Activated T-helper 1 cell treated with anti-CD3 and anti-CD28 coated beads, Interleukin-12 subunit alpha, Interleukin-12 subunit beta, Interleukin-2, Interleukin-4 antibody, amounts not matched to agents 30 ng/mL and 10 ng/mL and 1 ng/mL, durations not matched to agents 14 hours and 24 hours and 36 hours (primary cell): ENCODE results near the gene CHST13. TPM values are rescaled to one million over a fixed set of nuclear protein-coding genes. Genes with fewer than 3 reads are reported as not detected.

Experiments used
- DNase-seq: peaks from one replicate; pipeline ENCODE4 v3.0.0; 2021; ENCODE audit warnings: low spot score
- H3K27ac Mint-ChIP-seq: one replicate; pipeline ENCODE4 v1.8.0; 2021; ENCODE audit warnings: mild to moderate bottlenecking, mixed read lengths
- H3K27me3 Mint-ChIP-seq: one replicate; pipeline ENCODE4 v1.8.0; 2022; ENCODE audit warnings: mild to moderate bottlenecking, moderate library complexity, mixed read lengths; ENCODE audit not compliant: insufficient read depth
- H3K36me3 Mint-ChIP-seq: one replicate; pipeline ENCODE4 v1.8.0; 2021; ENCODE audit warnings: low read depth, mixed read lengths
- H3K4me1 Mint-ChIP-seq: one replicate; pipeline ENCODE4 v1.8.0; 2021; ENCODE audit warnings: low read depth, mixed read lengths
- H3K4me3 Mint-ChIP-seq: one replicate; pipeline ENCODE4 v1.8.0; 2021; ENCODE audit warnings: mild to moderate bottlenecking, moderate library complexity, mixed read lengths
- H3K9me3 Mint-ChIP-seq: one replicate; pipeline ENCODE4 v1.8.0; 2021; ENCODE audit warnings: mixed read lengths
- intact Hi-C: fragments of 100-400 bp; cut with micrococcal nuclease; formaldehyde crosslinking; loops from one replicate; pipeline ENCODE4 v1.15.1; 2024
- total RNA-seq: library from RNA; stranded (reverse); gene quantifications from 2 replicates; pipeline ENCODE4 v1.2.3, GENCODE V29; 2022

CHST13 gene
- total RNA-seq, 1 donor from 2014 or later, result not detected

DNA sequence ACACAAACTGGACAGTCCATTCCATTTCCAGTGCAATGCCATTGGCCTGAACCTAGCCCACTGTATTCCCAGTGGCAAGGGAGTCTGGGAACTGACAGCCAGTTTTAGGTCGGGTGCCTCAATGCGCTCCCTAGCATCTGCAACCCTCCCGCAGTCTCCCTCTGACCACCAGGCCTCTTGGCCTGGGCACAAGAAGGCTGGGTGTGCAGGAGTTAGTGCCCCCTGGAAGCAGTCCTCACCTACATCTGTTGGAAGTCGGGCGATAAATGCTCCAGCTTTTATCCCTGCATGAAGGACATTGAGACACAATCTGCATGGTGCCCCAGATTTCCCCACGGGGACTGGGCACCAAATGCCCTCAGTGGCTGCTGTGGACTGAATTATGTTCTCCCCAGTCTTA is 22.1 kb downstream of the CHST13 start:
- intact Hi-C loops, result no loop called here
- Mint-ChIP-seq H3K27ac (no peak overlapping the region), H3K36me3 (no peaks in the 10 kb centered on the region), H3K27me3 (peaks cover 1% of the 10 kb centered on the region), H3K4me3 (no peak overlapping the region), H3K9me3 (no peaks in the 10 kb centered on the region), H3K4me1 (peaks cover 3% of the 10 kb centered on the region)
- no peak for DNase-seq

DNA sequence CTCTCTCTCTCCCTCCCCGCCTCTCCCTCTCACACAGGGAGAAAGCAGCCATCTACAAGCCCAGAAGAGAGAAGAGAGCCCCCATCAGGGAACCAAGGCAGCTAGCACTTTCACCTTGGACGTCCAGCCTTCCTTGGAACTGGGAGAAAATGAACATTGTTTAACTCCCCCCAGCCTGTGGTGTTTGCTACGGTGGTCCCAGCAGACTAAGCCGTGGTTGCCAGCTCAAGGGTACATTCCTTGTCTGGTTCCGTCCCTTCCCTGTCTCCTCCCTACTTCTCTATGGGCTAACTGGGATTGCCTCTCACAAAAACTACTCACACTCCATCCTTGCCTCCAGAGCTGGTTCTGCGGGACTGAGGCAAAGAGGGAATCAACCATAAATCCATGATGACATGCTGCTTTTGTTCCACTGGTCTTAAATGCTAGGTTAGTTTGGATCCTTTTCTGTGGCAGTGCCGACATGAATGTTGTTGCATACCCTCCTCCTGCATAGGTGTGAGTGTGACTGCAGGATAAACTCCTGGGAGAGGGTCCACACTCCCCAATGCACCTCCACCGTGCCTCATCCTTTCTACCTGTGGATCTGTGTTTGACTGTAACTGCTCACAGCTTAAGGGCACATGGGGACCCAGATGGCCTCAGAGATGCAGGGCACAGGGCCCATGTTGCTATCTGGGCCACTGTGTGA is 22.7 kb downstream of the CHST13 start:
- no peak overlapping the region for H3K27ac Mint-ChIP-seq
- no peak overlapping the region for H3K4me3 Mint-ChIP-seq
- no peaks in the 10 kb centered on the region for H3K4me1 Mint-ChIP-seq
- H3K27me3 Mint-ChIP-seq, result peaks cover 1% of the 10 kb centered on the region
- intact Hi-C loops, result no loop called here
- no peaks in the 10 kb centered on the region for H3K9me3 Mint-ChIP-seq
- DNase-seq, result no peak
- H3K36me3 Mint-ChIP-seq, result no peaks in the 10 kb centered on the region

DNA sequence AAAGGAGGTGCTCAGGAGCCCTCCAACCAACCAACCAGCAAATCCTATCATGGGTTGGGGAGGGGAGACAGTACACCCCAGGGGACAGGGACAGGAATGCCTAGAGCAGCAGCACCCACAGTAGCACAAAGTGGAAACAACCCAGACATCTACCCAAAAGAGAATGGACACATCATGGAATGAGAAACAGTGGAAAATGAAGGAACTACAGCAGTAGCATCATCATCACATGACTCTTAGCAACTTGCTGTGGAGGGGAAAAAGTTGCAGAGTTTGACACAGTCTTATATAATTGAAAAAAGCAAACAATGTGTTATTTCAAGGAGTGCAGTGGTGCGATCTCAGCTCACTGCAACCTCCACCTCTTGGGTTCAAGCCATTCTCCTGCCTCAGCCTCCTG is 23.8 kb downstream of the CHST13 start:
- H3K4me3 Mint-ChIP-seq, result no peak overlapping the region
- H3K27me3 Mint-ChIP-seq, result peaks cover 1% of the 10 kb centered on the region
- no peak for DNase-seq
- no peaks in the 10 kb centered on the region for H3K36me3 Mint-ChIP-seq
- intact Hi-C loops, result no loop called here
- H3K9me3 Mint-ChIP-seq, result no peaks in the 10 kb centered on the region
- no peak overlapping the region for H3K27ac Mint-ChIP-seq
- H3K4me1 Mint-ChIP-seq, result no peaks in the 10 kb centered on the region

DNA sequence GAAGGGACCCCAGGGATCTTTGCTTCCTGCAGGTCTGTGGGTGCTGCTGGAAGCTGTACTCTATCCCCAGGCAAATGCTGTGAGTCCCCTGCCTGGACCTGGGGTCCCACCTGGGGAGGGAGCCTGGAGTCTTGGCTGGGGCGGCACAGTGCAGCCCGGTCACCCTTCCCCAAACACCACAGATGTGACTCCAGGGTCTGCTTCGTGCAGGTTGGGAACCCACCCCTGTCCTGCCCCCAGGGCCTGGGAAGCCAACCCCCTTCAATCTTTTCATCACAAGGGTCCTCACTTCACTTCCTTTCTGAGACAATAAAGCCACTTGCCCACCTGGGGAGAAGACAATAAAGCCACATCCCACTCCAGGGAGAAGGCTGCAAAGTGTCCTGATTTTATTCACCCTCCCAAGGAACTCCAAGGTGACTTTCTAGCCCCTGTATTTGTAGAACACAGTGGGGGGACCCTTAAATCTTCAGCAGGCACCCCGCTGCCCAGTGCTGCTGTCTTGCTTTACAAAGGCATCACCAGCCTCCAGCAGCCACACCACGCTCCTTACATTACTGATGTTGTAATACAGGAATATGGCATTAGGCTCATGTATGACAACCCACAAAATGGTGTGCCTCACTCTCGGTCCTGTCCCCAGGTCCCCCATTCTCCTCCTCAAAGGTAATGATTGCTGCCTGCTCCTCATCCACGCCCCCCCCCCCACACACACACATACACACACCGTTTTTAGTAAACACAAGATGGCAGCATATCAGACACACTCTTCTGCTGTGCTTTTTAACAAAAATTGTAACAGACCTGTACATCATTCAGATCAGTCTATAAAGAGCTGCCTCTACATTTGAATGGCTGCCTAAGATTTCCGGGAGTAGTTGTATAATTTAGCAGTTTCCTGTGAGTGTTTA is 24.9 kb downstream of the CHST13 start:
- no peak overlapping the region for H3K27ac Mint-ChIP-seq
- no peak overlapping the region for H3K4me3 Mint-ChIP-seq
- peaks cover 1% of the 10 kb centered on the region for H3K27me3 Mint-ChIP-seq
- DNase-seq, result no peak
- no peaks in the 10 kb centered on the region for H3K36me3 Mint-ChIP-seq
- H3K9me3 Mint-ChIP-seq, result no peaks in the 10 kb centered on the region
- intact Hi-C loops, result no loop called here
- H3K4me1 Mint-ChIP-seq, result no peaks in the 10 kb centered on the region

DNA sequence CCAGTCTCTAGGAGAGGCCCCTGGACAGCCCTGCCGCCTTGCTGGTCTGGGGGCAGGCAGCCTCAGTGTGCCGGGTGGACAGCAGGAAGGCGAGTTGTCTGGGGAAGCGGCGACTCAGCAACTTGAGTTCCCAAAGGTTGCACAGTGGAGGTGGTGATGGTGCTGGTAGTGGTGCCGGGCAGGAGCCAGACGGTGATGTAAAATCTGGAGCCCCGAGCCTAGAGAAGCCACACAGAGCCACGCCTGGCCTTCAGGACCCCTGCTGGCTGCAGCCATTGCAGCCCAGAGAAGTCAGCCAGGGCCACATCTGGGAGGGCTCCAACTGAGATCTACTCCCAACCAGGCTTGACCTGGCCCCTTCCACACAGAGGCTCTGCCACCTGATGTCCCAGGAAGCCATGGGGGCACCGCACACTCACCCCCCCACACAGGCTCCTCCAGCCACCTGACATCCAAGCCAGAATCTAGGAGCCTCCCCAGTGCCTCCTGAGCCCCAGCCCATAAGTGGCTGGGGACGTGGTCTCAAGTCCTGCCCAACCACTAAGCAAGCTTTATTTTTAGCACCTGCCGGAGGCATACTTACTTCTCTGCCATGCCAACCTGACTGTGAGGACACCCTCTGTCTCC is 26.0 kb downstream of the CHST13 start:
- intact Hi-C loops, result no loop called here
- DNase-seq, result no peak
- Mint-ChIP-seq H3K27ac (no peak overlapping the region), H3K36me3 (no peaks in the 10 kb centered on the region), H3K4me1 (no peaks in the 10 kb centered on the region), H3K4me3 (no peak overlapping the region), H3K9me3 (no peaks in the 10 kb centered on the region), H3K27me3 (peaks cover 1% of the 10 kb centered on the region)

DNA sequence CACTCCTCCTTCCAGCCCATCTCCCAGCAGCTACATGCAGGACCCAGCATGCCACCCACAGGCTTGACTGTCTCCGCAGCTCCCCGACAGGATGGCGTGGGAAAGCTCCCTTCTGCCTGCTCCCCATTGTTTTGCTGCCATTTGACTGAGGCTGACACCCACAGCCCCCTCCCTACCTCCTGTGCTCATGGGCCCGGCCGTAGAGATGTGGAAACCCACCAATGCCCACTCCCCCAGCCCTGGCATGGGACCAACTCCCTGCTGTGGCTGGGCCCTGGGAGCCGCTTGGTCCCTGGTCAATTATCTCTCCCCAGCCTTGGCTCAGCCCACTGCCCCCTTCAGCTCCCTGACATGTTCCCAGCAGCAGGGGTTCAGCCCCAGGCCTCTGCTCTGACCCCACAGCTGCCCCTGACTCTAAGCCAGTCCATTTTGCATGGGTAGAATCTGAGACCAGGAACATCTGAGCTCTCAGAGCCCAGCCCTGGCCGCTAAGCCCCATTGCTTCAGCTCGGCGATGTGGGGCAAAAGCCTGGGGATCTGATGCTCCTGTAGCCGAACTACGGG is 26.6 kb downstream of the CHST13 start:
- intact Hi-C loops, result no loop called here
- H3K9me3 Mint-ChIP-seq, result no peaks in the 10 kb centered on the region
- peaks cover 1% of the 10 kb centered on the region for H3K27me3 Mint-ChIP-seq
- DNase-seq, result no peak
- H3K4me3 Mint-ChIP-seq, result no peak overlapping the region
- H3K27ac Mint-ChIP-seq, result no peak overlapping the region
- H3K4me1 Mint-ChIP-seq, result no peaks in the 10 kb centered on the region
- H3K36me3 Mint-ChIP-seq, result no peaks in the 10 kb centered on the region

DNA sequence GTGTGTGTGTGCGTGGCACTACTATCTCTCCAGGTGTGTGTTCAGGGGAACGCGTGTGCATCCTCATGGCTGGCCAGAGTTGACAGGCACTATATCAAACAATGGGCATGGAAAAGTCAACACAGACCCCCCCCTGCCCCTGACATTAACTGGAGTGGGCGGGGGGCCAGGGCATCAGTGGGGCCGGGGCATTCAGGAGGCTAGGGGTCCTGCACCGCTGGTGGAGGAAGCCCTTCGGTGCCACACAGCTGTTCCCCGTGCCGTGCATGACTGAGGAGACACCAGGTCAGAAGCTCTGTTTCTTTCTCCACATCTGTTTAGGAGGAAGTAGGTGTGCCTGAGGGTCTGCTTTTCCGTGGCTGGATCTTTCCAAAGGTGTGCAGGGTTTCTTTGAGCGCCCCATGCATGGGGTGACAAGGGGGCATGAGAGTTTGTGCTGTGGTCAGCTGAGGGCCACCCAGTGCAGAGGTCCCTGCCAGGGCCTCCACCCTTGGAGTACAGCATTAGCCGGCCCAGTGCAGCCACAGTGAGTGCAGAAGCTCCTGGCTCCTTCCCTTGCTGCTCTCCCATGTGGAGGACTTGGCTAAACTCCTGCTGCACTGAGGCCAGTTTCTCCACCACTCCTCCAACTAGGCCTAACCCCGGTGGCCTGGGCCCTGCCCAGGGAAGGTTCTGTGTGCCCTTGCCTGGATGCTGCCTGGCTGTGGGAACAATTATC is 27.3 kb downstream of the CHST13 start:
- no peak overlapping the region for H3K4me3 Mint-ChIP-seq

DNA sequence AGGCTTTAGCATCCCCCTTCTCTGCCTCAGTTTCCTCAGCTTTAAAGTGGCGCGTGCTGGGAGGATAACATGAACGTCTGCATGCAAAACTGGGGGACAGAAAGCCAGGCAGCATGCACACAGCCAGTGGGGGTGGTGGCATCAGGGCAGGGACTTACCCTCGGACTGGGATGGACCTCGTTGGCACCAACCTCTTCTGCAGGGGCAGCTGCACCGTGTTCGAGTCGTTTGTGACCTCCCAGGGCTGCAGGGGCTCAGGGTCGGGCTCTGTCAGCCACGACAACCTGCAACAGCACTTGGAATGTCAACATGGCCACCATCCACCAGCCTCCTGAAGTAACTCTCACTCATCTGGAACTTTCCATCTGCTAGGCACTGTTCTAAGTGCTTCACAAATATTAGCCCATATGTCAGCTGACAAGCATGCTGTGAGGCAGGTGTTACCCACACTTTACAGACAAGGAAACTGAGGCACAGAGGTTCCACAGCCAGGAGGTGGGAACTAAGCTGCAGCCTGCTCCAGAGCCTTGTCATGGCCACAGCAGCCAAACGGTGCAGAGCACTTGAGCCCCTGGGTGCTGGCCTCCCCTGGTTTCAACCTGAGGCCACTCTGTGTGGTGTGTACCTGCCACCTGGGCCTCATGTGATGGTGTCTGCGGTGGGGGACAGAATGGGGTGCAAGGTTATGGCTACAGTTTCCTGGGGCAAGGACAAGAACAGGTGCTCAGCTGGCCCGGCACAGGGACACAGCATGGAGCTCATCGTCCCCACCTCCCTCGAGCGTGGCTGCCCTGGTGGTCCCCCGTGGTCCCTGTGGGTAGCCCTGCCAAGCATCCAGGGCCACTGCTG is 28.1 kb downstream of the CHST13 start:
- Mint-ChIP-seq H3K27me3 (peaks cover 1% of the 10 kb centered on the region), H3K4me1 (no peaks in the 10 kb centered on the region), H3K4me3 (no peak overlapping the region), H3K27ac (no peak overlapping the region), H3K9me3 (no peaks in the 10 kb centered on the region), H3K36me3 (no peaks in the 10 kb centered on the region)
- intact Hi-C loops, result no loop called here
- DNase-seq, result no peak

More for the DNA sequence above, 27.3 kb downstream of the CHST13 start:
- intact Hi-C loops, result no loop called here
- no peak for DNase-seq
- Mint-ChIP-seq H3K27ac (no peak overlapping the region), H3K27me3 (peaks cover 1% of the 10 kb centered on the region), H3K9me3 (no peaks in the 10 kb centered on the region), H3K4me1 (no peaks in the 10 kb centered on the region), H3K36me3 (no peaks in the 10 kb centered on the region)

DNA sequence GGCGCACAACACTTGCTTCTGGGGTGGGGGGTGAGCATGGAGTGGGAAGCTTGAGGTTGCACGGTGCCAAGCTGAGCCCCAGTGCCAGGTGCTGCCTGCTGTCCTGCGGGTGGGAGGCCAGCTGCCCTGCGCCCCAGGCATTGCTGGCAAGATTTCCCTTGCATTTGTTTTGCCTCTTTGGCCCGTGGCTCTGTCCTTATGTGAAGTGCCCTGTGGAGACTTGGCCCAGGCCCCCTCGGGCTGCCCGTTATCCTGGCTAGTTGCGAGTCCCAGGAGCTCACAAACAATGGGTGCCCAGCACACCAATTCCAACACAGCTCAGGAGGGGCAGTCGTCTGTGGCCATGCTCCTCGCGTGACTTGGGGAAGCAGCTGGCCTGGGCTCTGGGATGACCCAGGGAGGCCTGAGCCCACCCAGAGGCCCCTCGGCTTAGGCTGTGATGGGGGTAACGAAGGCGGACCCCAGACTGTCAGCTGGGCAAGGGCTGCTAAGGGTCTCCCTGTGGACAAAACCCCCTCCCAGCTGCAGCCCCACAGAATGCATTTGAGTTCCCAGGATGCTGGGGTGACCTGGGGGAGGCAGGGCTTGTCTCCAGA is 28.8 kb downstream of the CHST13 start:
- Mint-ChIP-seq H3K4me3 (no peak overlapping the region), H3K36me3 (no peaks in the 10 kb centered on the region), H3K9me3 (no peaks in the 10 kb centered on the region), H3K27ac (no peak overlapping the region), H3K27me3 (peaks cover 1% of the 10 kb centered on the region), H3K4me1 (no peaks in the 10 kb centered on the region)
- no peak for DNase-seq
- intact Hi-C loops, result no loop called here

DNA sequence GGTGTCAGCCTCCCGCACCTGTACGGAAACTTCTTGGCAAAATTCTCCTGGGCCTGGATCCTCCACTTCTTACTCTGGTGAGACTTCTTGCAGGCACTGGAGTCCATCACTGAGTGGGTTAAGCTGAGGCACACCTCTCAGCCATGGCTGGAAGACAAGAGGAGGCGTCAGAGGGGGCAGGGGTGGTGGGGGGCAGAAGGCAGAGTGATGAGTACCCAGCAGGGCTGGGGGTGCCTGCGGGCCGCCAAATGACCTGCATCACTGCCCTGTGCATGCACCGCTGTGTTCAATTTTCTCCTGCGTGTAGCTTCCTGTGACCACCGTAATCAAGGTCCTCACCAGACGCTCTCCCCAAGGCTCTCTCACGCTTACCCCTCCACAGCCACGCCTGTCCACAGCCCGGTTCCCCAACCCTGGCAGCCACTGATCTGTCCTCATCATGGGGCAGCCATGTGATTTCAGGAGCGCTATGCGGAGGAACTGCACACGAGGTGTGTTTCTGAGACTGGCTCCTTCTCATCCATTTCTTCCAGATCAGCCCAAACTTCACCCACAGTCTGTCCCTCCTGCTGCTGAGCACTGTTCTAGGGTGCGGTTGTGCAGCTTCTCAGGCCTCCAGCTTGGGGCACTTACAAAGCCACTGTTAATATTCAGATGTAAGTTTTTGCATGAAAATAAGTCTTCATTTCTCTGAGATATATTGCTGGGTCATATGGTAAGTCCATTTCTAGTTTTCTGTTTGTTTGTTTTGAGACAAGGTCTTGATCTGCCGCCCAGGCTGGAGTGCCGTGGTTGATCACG is 29.5 kb downstream of the CHST13 start:
- Mint-ChIP-seq H3K4me1 (no peaks in the 10 kb centered on the region), H3K36me3 (no peaks in the 10 kb centered on the region), H3K9me3 (no peaks in the 10 kb centered on the region), H3K27me3 (peaks cover 1% of the 10 kb centered on the region), H3K4me3 (no peak overlapping the region), H3K27ac (no peak overlapping the region)
- intact Hi-C loops, result no loop called here
- no peak for DNase-seq
